CD4-positive, alpha-beta T cell treated with Interleukin-17A for 1 hour (primary cell): ENCODE results near the gene CIPC.

ENCODE experiments used
- DNase-seq: peaks from one replicate; pipeline ENCODE4 v3.0.0-alpha.2; 2020

The CIPC gene

GRCh38 chr14:77128414-77128891 lies 30.4 kb downstream of the CIPC start:
- no peak for DNase-seq

GRCh38 chr14:77130386-77130785 lies 32.3 kb downstream of the CIPC start:
- DNase-seq: no peak

DNA sequence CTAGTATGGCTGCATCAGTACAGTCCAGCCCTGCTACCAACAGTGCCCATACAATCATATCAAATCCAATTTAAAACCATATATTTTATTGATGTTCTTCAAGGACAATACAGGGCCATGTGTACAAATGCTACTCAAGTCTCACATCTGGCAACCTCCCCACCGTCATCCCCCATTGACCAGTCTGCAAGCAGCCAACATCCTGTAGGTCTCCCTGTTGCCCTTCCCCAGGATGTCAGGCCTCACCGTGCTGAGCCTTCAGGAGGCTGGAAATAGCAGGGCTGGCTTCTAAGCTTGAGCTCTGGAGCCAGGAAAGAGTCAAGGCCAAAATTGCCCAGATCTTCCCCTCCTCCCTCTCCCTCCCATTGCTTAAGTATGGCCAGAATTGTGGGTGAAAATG lies 33.1 kb downstream of the CIPC start:
- DNase-seq: no peak

DNA sequence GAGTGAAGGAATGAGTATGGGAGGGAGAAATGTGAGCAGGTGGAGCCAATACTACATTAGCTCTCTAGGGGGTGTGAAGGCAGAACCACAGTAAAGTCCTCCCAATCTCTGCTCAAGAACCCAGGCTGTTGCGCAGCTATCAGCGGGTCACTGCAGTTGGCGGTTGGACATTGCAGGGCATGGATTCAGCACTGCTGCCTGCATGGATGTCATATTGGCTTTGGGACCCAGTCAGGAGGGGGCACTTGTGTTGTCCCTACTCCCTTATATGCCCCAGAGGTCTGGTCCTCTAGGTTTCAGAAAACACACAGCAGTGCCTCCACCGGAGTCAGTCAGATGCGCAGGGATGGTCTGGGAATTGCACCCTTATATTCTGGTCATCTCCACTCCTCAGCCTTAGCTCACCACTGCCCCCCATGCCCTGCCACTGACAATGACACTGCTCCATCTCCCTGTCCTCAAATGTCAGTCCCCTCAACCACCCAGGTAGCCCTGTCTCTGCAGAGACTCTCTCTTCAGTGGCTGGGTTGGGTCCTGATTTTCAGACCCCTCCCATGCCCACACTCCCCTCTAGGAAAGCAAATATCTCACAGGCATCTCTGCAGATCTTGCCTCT lies 33.9 kb downstream of the CIPC start:
- no peak for DNase-seq

DNA sequence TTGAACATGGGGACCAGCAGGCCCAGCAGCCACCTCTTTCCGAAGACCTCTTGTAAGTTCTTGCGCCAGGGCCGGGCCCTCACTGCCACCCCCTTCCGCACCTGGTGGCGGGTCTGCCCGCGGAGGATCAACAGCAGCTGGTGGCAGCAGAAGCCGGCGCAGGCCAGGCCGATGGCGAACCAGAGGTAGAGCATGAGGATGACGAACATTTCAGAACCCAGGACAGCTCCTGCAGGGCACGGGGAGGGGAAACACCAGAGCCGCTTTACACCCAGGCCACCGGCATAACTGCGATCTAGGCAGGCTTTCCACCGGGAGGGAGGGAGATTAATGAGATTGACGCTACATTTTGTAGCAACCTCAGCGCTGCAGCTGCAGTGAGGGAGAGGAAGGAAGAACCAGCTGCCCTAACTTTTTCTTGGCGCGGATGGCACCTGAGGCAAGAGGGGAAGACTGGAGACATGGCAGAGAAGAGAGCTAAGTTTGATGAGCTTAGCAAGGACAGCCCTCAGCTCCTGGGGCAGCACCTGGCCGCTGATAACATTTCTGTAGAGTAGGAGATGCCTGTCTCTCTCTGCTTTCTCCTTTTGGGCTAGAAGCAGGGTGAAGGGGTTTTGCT lies 35.8 kb downstream of the CIPC start:
- DNase-seq: peak; percentile 49

GRCh38 chr14:77139022-77139421 lies 41.0 kb downstream of the CIPC start:
- DNase-seq: no peak

DNA sequence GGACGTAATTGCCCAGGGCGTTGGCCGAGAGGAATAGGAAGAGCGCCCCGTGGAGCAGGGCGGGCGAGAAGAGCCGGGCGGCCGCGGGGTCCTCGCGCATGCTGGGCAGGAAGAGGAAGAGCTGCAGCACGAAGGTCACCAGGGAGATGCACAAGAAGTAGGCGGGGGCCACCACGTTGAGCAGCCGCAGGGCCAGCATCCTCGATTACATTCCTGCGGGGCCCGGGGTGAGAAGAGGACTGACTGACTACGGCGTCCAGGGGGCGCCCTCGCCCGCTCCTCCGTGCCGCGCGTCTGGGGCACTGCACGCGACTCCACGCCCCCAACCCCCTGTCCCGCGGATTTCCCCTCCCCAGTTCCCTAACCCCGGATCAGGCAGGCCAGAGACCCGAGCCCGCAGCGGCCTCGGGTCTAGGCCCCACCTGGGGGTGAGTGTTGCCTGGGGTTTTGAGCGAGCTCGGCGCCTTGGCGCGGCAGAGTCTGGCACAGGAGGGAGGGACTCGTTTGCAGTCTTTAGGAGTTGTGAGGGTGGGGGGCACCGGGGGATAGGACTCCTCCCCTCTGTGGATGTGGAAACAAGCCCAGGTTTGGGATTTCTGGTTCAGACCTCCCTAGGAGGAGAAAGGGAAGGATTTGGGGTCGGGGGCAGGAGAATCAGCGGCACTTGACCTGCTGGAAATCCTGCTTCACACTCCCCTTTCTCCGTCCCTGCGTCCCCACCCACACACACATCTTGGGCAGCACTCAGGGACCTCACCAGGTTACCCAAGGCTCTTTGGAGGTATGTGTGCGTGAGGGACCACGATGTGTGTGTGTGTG lies 41.7 kb downstream of the CIPC start:
- peak; percentile 15 for DNase-seq

DNA sequence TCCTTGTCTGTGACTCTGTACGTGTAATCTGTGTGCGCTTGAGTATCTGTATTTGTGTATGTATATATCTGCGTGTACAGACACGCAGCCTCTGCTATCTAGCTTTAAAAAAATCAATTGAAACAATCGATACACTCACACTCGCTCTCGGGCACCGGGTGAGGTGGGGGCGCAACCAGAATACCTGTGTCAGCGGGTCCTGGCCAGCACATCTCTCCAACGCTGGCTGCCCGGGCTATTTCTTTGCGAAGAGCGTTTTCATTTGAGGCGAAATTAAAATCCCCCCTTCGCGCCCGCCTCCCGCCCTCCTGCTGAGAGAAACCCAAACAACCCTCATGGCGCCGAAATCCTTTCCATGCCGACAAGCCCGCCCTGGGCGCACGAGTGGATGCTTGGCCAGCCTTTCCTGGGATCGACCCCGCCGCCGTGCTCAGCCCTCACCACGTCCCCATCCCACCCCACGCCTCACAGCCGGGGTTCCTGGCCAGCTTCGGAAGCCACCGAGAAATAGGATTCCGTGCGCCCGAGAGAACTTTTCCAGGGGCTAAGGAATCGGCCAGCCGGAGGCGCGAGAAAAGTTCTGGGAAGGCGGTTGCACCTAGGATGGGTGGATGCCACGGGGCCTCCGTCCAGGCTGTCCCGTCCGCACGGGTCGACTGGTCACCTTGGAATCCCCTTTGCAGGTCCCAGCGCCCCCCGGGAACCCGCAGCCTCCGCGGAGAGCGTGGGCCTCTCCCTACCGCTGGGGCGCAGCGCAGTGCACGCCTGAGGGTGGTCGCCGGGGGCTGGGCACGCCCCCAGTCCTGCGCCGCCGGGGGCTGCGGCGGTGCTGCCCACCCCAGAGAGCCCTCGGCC lies 42.5 kb downstream of the CIPC start:
- no peak for DNase-seq

DNA sequence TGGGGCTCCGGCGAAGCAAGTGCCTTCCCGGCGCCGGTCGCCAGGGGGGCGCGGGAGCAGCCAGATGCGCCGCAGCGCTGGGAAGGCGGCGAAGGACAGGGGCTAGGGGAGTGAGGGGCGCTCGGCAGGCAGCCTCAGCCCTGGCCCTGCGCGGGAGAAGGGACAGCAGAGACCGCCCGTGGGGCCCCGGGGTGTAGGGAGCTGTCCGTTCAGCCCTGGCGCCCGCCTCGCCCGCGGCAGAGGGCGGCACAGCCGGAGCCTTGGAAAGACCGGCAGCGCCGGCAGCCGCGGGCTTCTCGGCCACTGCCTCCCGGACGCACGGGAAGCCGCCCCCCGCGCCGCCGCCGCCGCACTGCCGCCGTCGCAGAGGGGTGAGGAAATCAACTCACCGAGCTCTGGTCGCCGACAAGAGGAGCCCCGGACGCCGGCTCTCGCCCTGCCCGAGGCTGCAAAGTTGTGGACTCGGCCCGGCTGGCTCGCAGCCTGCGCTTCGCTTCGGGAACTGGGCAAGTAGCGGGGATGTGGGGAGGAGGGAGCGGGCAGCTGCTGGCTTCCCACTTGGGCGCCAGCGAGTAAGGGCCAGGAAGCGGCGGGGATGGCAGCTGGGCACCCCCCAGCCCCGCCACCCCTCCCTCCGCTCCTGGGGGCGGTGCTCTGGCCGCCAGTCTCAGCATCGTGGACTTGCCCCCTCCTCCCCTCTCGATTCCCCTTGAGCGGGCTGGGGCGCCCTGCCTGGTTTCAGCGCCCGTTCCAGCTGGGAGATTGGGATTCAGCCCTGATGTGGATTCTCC lies 43.4 kb downstream of the CIPC start, which contains the start of gene ZDHHC22:
Gene ZDHHC22, minus strand, starts transcription at position 578 of the 791 bp plus-strand sequence. CDS start 2,053 bp downstream, outside the sequence.
- DNase-seq: no peak

GRCh38 chr14:77142005-77142800 lies 44.1 kb downstream of the CIPC start:
- DNase-seq: no peak

GRCh38 chr14:77143071-77143470 lies 45.0 kb downstream of the CIPC start:
- DNase-seq: no peak

GRCh38 chr14:77144412-77145115 lies 46.5 kb downstream of the CIPC start:
- no peak for DNase-seq

DNA sequence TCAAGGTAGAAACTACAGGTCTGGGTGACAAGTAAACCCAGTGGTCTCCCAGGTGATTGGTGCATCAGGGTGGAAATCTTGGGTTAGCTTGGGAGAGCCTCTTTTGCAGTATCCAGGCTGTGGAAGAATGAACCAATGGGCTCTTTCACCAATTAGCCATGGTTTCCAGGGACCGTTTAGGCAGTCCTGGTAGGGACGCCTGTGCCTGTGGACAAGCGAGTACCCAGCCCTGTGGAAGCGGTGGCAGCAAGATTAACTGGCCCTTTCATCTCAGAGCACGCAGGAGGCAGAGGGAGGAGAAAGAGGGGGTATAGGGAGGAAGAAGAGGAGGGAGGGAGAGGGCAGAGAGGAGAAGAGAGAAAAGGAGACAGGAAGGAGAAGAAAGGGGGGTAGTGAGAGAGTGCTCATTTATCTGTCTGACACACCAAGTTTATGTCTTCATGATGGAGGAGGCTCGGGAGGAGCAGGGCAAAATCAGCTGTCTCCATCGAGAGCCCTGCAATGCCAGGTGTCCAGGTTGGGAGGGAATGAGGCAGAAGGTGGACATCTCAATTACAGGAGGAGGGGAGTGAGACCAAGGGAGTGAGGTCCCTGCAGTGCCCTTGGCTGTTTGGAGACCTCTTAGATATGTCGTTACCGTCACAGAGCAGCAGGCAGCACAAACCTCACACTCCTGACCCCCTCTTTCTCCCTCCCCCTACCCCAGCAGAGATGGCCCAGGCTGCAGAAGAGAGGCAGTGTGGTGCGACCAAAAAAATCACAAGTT lies 48.1 kb downstream of the CIPC start:
- DNase-seq: no peak

DNA sequence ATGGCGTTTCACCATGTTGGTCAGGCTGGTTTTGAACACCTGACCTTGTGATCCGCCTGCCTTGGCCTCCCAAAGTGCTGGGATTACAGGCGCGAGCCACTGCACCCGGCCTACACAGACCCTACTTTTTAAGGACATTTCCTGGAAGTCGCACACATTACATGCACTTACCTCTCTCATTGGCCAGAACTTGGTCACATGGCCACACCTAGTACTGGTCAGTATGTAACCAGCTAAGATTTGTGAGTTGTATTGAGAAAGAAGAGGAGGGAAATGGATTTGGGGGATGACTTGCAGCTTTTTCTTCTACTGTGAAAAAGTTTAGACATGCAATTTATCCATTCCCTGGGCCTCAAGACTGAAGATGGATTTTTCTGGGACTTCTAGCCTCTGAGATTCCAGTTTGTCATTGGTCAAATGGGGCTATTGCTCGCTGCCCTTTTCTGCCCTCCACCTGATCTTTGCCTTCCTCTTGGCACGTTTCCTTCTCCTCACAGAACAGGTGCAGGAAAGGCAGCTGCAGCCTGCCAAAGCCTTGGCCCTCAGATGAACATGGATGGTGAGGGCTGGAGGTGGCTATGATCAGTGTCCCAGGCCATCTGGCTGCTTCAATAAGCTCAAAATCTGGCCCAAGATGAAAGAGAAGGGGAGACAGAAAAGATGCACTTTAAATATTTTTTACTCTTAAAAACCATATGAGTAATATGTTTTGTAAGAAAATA lies 50.6 kb downstream of the CIPC start:
- no peak for DNase-seq

GRCh38 chr14:77151245-77151644 lies 53.2 kb downstream of the CIPC start:
- no peak for DNase-seq

GRCh38 chr14:77151918-77152588 lies 54.0 kb downstream of the CIPC start:
- DNase-seq: peak; percentile 19

DNA sequence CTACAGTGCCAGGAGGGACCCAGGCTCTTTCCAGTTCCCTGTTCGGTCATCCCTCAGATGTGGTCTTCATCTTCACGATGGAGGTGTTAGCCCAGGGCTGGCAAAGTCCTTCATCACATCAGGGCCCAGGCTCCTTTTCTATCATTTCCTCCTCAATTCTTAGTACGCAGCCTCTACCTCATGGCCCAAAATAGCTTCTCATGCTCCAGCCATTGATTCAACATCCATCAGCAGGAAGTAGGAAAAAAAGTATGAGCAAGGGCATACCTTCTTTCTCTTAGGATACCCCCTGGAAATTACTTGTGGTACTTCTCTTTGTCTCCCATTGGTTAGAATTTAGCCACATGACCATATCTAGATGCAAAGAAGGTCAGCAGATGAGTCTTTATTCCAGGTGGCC lies 55.7 kb downstream of the CIPC start:
- no peak for DNase-seq

DNA sequence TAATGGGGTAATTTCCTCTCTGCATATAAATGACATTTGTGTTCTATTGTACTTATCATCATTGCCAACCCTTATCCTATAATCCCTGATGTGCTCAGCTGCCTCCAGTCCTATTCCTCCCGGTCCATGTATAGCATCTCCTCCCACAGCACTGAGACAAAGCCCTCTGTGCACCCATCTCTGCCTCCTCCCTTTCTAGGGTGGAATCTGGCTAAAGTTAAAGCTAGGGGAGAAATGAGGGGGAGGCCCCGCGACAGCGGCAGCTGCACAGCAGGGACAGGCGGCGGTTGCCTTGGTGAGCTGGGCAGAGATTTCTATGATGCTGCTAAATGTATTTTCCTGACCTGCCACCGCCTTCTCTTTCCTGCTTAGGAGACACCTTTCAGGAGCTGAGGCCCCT lies 56.4 kb downstream of the CIPC start:
- no peak for DNase-seq
